ENCODE data around the gene MGLL.

DNA sequence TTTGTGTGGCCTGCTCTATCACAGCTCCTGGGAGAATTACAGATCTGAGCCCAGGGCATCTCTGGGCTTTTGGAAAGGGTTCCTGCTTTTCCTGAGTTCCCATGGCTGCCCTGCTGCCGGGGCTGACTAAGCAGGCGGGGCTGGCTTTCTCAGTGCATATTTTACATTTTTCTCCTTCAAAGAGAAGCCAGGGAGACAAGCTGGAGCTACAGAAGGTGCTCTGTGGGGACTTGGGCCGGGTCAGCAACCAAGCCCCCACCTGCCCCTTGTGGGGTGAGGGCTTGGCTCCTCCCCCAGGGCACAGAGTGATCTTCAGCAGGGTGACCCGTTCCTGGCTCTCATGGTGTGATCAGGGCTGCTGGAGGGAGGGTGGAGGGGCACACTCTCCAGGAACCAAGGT, 132.2 kb downstream of the MGLL start:
- no peak for TF ChIP-seq CTCF (conservative IDR thresholded peaks at IDR 0.05)
- no peak for TF ChIP-seq ZFX (IDR thresholded peaks at IDR 0.05)

Data from C4-2B (cell line).